UCSD-AML1 (cell line): ENCODE measurements around the gene AMMECR1L.
A peak's percentile ranks its signal among the peaks of the same experiment; 100 is the strongest.
"Not testable (repeated sequence)": the region's sequence is repeated elsewhere in the genome, so short reads cannot be mapped to it uniquely, and the experiment has no call there.

Experiments used
- DNase-seq: peaks from one replicate; lab custom pipeline; 2025; ENCODE audit not compliant: unreplicated experiment; lab: John Stamatoyannopoulos, UW

Gene AMMECR1L

GRCh38 chr2:127885780-127886592 is at the start of gene AMMECR1L:
Gene AMMECR1L (minus strand): TSS chr2:127885956. CDS start chr2:127874234, 11,722 bp downstream.
- DNase-seq: peak; percentile 87

GRCh38 chr2:127935337-127935736 is 49.6 kb upstream of the AMMECR1L start:
- DNase-seq: no peak

GRCh38 chr2:127932199-127932876 is 46.6 kb upstream of the AMMECR1L start:
- no peak for DNase-seq

- DNase-seq: no peak
Measured at GRCh38 chr2:127929449-127929848, 43.7 kb upstream of the AMMECR1L start.

GRCh38 chr2:127927384-127927783 is 41.6 kb upstream of the AMMECR1L start:
- DNase-seq: no peak

- no peak for DNase-seq
Measured at GRCh38 chr2:127917916-127918315, 32.2 kb upstream of the AMMECR1L start.

GRCh38 chr2:127913808-127914457 is 28.2 kb upstream of the AMMECR1L start:
- no peak for DNase-seq

GRCh38 chr2:127911737-127912136 is 26.0 kb upstream of the AMMECR1L start:
- DNase-seq: no peak

GRCh38 chr2:127910415-127910814 is 24.7 kb upstream of the AMMECR1L start:
- no peak for DNase-seq

GRCh38 chr2:127909019-127909418 is 23.3 kb upstream of the AMMECR1L start:
- DNase-seq: no peak

GRCh38 chr2:127907733-127908400 is 22.1 kb upstream of the AMMECR1L start:
- not testable (repeated sequence) for DNase-seq

GRCh38 chr2:127906206-127906926 is 20.6 kb upstream of the AMMECR1L start:
- DNase-seq: no peak

GRCh38 chr2:127901339-127902056 is 15.7 kb upstream of the AMMECR1L start:
- DNase-seq: no peak

- DNase-seq: no peak
Measured at GRCh38 chr2:127897531-127898211, 11.9 kb upstream of the AMMECR1L start.

GRCh38 chr2:127893494-127893893 is 7.7 kb upstream of the AMMECR1L start:
- DNase-seq: no peak

- DNase-seq: no peak
Measured at GRCh38 chr2:127893033-127893432, 7.3 kb upstream of the AMMECR1L start.

GRCh38 chr2:127891811-127892210 is 6.1 kb upstream of the AMMECR1L start:
- DNase-seq: no peak

GRCh38 chr2:127890756-127891155 is 5.0 kb upstream of the AMMECR1L start:
- not testable (repeated sequence) for DNase-seq

- DNase-seq: no peak
Measured at GRCh38 chr2:127888772-127889171, 3.0 kb upstream of the AMMECR1L start.
